Inferior parietal cortex (tissue), 1 donor: ENCODE results near the gene LAMTOR1.
"Not testable (repeated sequence)": the region's sequence is repeated elsewhere in the genome, so short reads cannot be mapped to it uniquely, and the experiment has no call there.

ENCODE experiments used
- DNase-seq: peaks from one replicate; pipeline ENCODE4 v3.0.0-alpha.2; 2016; ENCODE audit errors: extremely low spot score

The LAMTOR1 gene

DNA sequence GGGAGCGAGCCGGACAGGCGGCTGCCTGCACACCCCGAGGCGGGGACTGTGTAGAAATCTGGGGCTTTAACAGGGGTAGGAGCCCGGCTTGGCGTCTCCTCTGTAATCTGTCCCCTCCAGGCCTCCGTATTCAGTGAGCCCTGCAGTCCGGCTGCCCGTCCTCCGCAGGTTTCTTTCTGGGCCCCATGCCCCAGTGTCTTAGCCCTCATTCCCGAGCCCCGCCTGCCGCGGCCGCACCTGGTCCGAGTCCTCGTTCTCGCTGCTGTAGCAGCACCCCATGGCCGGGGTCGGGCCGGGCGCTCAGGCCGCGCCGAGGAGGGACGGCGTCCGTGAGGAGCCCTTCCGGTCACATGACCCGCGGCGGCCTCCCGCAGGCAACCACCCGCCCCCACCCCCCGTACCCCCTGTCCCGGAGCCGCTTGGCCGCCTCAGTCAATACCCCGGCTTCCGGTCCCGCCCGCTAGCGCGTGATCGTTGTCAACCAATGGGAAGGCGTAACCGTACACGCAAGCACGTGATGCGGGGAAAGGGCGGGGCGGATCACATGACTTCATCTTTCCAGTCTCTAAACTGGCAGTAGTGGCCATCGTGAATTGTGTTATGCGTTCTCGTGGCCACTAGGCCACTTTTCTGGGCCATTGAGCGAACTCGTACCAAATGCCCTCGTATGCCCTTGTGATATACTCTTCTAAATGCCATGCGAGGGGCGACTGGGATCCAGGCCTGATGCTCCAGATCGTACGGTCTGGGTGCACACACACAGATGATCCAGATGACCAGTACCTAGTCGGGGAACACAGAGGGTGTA, at the start of gene LAMTOR1:
LAMTOR1 (minus strand) TSS at position 352 of the 808 bp plus-strand sequence; CDS start at position 279, 73 bp downstream.
- peak; percentile 100 for DNase-seq

- DNase-seq: no peak
Observed at GRCh38 chr11:72150882-72151281, 47.8 kb upstream of the LAMTOR1 start.

DNA sequence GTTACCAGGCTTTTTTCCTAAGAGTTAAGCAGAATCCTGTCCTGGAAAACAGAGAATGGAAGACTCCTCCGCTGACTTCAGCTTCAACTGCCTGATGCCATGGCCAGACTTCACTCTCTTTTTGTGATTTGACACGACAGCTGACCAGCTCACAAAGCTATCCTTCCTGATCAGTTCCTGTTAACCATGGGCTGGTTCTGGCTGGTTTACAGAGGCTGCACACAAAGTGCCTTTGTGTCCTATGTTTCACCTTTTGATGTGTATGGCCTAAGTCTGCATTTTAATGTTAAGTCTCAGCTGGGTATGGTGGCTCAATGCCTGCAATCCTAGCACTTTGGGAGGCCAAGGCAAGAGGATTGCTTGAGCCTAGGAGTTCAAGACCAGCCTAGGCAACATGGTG, 43.5 kb upstream of the LAMTOR1 start:
- no peak for DNase-seq

DNA sequence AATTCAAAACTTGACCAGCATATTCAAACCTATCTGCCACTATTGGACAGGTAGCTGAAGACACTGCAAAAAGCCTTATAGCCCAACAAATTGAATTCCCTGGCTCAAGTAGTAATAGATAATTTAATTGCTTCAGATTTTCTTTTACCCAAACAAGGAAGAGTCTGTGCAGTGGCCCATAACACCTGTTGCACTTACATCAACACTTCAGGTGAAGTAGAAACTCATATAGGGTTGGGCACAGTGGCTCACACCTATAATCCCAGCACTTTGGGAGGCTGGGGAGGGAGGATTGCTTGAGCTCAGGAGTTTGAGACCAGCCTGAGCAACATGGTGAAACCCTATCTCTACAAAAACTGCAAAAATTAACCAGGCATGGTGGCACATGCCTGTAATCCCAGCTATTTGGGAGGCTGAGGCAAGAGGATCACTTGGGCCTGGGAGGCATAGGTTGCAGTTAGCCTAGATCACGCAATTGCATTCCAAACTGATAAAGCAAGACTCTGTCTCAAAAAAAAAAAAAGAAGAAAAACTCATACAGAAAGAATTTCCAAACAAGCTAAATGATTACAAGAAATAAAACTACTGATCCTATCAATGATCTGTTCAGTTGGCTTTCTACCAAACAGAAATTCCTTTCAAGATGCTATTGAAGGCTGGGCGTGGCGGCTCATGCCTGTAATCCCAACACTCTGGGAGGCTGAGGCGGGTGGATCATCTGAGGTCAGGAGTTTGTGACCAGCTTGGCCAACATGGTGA, 41.9 kb upstream of the LAMTOR1 start:
- no peak for DNase-seq

DNA sequence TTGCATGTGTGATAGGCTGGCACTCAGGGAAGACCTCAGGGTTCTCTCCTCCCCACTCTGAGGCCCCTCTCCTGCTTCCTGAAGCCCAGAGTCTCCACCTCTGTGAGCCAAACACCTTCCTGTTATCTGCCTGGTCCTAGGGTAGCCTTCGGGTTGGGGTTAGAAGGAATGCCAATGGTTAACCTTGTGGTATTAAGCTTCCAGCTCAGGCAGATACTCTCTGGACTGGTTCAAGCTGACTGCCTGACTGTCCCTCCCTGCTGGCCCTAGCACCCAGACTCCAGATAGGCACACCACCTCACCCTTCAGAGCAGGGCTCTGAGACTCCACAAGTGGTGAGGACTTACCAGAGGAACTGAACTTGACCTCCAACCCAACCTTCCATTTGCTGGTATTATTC, 39.4 kb upstream of the LAMTOR1 start:
- DNase-seq: not testable (repeated sequence)

DNA sequence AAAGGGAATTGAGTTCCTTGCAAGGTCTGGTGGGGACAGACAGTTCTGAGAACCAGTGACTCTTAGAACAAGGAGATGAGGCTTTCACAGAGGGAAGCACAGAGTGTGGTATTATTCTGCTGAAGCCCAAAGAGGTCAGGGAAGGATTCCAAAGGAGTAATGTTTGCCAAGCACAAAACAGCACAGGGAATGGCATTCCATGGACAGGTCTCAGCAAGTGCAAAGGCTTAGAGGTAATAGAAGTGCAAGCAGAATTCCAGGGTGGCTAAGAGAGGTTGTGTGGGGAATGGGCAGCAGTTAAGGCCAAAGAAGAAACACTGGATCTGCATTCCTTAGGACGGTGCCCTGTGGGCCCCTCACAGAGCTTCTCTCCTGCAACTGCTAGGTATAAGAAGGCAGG, 39.0 kb upstream of the LAMTOR1 start:
- not testable (repeated sequence) for DNase-seq

DNA sequence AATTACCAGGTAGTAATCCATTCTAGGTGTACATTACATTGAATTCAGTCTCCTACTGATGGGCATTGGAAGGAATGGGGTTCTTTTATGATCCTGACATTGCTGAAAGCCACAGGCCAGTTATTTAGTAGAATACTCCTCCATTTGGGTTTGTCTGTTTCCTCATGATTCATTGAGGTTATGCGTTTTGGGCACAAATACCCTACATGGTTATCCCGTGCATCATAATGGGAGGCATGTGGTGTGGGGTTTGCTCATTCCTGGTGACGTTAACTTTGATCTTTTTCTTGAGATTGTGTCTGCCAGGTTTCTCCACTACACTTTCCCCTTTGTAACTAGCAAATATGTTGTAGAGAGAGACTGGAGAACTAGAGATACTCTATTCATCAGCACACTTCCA, 38.0 kb upstream of the LAMTOR1 start:
- DNase-seq: no peak

DNA sequence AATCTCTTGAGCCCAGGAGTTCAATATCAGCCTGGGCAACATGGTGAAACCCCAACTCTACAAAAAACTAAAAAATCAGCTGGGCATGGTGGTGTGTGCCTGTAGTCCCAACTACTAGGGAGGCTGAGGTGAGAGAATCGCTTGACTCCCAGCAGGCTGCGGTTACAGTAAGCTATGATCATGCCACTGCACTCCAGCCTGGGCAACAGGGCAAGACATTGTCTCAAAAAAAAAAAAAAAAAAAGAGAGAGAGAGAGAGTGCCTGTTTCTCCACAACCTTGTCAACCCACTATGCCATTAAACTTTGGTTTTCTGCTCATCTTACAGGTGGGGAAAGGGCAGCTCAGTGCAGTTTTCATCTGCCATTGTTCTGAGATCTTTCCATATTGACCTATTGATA, 37.6 kb upstream of the LAMTOR1 start:
- no peak for DNase-seq

- no peak for DNase-seq
Observed at GRCh38 chr11:72139500-72139899, 36.4 kb upstream of the LAMTOR1 start.

DNA sequence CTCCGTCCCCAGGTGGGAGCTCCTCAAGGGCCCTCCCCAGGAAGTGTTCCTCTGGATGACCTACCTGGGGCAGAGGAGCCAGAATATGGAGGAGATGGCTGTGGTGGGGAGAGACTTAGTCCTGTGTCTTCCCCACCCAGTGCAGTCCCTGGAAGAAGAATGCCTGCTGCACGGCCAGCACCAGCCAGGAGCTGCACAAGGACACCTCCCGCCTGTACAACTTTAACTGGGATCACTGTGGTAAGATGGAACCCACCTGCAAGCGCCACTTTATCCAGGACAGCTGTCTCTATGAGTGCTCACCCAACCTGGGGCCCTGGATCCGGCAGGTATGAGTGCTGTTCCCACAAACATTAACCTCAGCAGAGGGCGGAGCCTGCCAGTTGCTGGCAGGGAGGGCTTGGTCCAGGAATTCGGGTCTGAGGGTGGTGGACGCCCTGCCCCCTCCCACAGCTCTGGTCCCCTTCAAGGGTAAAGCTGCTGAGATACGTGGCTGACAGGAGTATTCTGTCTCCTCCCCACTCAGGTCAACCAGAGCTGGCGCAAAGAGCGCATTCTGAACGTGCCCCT, 35.8 kb upstream of the LAMTOR1 start:
- no peak for DNase-seq

GRCh38 chr11:72136684-72137262, 33.7 kb upstream of the LAMTOR1 start:
- no peak for DNase-seq

DNA sequence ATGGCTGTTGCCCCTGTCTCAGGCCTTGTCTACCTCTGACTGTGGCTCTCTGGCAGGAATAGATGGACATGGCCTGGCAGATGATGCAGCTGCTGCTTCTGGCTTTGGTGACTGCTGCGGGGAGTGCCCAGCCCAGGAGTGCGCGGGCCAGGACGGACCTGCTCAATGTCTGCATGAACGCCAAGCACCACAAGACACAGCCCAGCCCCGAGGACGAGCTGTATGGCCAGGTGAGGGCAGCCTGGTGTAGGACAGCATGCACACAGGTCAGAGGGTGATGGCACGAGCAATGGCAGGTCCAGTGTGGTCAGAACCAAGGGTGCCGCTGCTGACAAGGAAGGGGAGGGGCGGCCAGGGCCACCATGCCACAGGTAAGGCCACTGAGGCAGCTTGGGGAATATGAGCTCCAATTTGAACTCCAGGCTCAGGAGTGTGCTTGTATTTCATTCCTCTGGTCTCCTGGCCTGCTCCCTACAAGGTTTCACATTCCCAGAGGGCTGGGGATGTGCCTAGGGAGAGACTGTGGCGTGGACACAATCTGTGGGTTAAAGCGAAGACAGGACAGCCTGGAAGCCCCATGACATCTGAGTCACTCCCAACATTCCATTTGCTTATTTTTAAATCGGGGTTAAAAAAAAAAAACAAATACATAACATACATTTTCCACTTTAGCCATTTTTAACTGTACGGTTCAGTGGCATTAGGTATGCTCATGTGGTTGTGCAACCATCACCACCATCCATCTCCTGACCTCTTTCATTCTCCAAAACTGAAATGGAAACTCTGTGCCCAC, 33.0 kb upstream of the LAMTOR1 start:
- DNase-seq: no peak

- not testable (repeated sequence) for DNase-seq
Observed at GRCh38 chr11:72135473-72135872, 32.4 kb upstream of the LAMTOR1 start, which contains the start of gene FOLR3. TSS of gene FOLR3 (plus strand) at chr11:72135725. CDS start at chr11:72135953, 228 bp downstream.

DNA sequence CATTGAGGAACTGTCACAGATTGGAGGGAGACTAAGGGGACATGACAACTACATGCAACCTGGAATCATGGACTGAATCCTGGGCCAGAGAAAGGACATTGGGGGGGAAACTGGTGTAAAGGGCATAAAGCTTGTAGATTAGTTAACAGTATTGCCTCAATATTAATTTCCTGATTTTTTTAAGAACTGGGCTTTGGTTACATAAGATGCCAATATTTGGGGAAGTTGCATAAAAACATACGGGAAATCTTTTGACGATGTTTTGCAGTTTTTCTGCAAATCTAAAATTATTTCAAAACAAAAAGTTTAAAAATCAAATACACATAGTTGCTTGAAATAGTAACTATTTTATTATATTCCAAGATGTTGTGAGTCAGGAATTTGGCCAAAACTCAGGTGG, 29.5 kb upstream of the LAMTOR1 start:
- no peak for DNase-seq

DNA sequence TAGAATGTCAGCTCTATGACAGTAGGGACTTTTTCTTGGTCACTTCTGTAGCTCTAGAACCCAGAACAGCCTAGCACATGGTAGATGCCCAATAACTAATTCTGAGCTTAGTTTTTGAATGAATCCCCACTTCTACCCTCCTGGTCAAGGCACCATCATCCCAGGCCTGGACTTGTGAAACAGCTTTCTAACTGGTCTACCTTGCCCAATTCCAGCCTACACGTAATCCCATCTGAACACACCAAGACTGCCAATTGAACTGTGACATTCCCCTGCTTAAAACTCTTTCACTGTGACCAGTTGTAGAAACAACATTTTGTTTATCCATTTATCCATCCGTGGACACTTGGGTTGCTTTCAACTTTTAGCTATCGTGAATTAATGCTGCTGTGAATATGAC, 26.3 kb upstream of the LAMTOR1 start:
- no peak for DNase-seq

- no peak for DNase-seq
Observed at GRCh38 chr11:72127923-72128322, 24.8 kb upstream of the LAMTOR1 start.

DNA sequence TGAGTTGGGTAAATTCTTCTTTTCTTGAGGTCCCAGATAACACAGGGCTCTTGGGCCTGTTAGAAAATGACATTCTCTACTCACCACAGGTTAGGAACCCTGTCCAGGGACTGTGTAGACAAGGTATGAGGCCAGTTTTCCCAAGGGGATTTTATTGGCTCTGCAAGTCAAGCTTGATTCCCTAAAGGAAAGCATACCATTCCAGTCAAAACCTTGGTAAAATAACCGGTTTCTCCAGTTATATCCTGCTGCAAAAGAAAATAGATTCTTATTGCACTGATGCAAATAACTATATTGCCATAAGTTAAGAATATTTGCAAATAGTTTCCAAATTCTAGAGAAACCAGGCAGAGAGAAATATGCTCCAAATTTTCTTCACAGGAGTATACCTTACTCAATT, 22.9 kb upstream of the LAMTOR1 start:
- no peak for DNase-seq

GRCh38 chr11:72124046-72124445, 20.9 kb upstream of the LAMTOR1 start:
- DNase-seq: no peak

- DNase-seq: no peak
Observed at GRCh38 chr11:72123117-72123653, 20.1 kb upstream of the LAMTOR1 start.

DNA sequence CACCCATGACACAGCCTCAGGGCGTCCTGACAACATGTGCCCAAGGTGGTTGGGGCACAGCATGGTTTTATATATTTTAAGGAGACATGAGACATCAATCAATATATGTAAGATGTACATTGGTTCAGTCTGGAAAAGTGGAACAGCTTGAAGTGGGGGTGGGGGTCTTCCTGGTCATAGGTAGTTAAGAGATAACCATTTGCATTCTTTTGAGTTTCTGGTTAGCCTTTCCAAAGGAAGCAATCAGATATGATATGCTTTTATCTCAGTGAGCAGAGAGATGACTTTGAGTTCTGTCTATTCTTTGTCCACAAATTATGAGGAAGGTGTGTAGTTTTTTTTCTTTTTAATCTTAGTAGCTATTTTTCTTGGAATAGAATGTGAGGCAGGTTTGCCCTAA, 19.5 kb upstream of the LAMTOR1 start:
- no peak for DNase-seq

GRCh38 chr11:72120930-72121329, 17.8 kb upstream of the LAMTOR1 start:
- DNase-seq: no peak
